NCI-H524 (cell line): ENCODE measurements around the gene PITPNC1.
"Not testable (repeated sequence)": the region's sequence is repeated elsewhere in the genome, so short reads cannot be mapped to it uniquely, and the experiment has no call there.

Source experiments
- DNase-seq, 2 experiments: peaks; one replicate each; lab custom pipeline; 2025; lab: John Stamatoyannopoulos, UW

PITPNC1 gene

DNA sequence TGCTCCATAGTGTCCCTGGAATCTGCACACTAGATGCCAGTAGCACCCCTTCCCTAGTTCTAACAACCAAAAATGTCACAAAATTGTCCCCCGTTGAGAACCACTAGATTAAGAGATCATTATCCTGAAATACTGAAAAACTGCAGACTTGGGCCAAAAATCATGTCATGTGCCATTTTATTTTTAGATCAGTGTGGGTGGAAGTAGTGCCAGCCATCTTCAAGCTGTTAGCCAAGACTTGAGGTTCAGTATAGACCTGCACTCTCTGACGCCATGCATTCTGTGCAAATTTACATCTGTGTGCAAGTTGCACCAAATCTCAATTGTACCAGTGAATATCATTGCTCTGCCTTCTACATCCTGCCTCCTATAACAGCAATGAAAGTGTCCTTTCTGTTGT is 309.2 kb downstream of the PITPNC1 start:
- DNase-seq = no peak

DNA sequence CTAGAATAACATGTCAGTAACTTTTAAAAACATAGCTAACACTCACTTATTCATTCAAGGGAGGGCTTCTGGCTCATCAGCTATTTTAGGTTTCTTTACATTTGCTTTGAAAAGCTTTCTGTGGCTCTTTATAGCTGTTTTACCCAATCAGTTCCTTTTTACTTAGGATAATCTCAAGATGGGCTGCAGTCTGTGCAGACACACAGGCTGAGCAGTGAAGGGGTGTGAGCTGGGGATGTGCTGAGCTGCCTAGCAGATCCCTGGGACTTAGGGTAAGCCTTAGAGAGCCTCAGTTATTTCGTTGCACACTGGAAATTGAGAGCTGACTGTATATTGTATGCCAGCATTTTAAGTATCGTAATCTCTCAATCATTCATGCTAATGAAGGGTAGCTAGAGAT is 310.4 kb downstream of the PITPNC1 start:
- DNase-seq = no peak

DNA sequence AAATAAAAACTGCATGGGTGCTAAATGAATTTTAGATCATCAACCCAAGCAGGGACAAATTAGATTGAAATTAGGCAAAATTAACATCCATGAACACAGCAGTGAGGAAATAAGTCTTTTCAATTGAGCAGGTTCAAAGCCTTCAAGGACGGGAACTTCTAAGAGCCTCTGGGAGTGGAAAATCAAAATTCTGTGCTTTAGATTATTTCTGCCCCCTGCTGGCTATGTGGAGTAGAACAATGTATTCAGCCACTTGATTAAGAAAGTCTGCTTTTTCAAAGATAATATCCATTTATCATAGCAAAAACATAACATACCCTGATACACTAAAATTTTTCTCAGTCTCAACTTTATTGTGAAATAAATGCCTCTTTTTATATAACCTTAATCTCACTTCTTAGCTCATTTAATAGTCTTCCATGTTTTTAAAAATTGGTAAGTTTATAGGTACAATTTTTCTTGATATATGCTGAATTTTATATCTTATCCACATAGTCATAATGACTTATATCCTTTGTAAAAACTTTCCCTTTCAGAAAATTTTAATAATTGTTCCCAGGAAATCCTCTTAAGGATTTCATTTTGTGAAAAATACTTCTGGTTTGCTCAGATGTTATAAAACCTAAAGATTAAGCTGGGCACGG is 312.6 kb downstream of the PITPNC1 start:
- DNase-seq = peak; percentile 31 to 83

DNA sequence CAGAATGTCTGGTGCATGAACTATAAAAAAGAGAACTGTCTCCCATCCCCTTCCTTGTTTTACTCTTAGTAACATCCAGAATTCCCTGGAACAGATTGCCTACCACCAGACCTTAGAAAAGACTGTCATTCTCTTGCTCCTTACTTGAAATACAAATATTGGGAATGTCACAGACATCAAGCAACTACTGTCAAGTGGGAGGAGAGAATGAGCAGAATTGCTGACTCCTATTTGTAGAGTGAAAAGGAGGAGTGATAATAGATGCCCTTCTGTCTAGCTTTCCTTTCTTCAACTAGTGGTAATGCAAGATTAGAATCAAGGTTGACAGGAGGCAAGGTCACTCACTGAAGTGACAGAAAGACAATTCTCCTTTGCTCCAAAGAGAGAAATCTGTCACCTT is 316.7 kb downstream of the PITPNC1 start:
- DNase-seq = no peak

DNA sequence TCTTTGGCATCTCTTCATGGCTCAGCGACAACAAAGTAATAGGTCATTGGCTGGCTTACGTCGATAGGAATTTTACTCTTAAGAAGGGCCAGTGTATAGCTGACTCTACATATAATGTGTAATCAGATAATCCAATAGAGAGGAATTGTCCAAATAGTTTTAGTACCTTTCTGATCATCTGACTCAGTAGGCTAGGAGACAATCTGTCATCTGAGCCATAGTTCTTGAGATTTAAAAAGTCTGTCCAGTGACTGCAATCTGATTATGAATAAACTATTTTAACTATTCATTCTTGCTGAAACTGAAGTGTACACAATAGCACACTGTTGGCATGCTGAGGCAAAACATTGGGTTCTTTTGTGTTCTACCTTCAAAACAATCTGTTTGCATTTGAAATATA is 319.3 kb downstream of the PITPNC1 start:
- DNase-seq = no peak

DNA sequence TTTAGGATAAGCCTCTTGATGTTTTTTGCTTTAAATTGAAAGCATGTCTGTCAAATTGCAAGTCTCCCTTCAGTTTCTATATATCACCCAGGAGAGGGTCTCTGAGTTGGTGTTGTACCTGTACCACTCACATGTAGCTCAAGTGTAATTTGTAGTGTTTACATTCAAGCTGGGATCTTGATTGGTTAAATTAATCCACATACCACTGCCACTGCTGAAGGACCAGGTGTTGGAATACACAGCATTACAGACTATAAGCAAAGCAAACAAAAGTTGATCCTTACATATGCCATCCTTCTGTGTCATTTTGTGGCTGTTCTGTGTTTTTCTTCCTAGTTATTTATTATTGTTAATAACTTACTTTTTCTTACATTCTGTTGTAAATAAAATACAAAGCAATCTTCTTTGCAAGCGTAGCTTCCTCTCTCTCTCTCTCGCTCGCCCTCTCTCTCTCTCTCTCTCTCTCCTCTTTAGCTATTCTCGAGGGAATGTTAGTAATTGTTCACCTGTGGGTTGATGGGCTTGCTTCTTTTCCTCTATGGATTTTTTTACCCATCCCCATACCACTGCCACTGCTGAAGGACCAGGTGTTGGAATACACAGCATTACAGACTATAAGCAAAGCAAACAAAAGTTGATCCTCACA is 319.9 kb downstream of the PITPNC1 start:
- peak; percentile 50 to 82 for DNase-seq

DNA sequence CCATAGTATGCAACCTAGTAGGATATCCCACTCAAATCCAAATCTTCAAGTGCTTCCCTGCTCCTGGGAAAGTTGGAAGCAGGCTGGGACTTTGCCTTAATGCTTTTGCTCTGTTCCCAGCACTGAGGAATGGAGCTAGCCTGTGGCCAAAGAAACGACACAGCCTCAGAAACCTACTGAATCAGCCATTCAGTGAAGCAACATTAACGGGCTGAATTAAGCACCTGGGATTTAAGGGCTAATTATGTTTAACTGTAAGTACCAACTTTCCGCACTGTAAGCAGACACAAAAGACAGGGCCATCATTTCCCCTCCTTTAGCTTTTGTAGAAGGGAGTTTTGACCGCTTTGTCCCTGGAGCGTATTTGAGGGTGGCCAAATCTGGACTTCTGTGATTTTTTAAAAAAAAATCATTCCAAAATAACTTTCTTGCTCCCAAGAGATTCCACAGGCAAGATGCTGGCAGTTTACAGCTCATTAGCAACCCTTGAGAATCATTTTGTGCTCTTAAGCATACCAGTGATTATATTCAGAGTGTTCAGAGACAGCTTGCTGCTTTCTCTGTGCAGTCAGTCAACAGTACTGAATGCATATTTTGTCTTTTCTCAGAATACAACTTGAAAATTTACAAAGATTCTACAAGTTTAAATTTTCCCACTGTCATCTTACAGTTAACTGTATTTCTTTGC is 323.1 kb downstream of the PITPNC1 start:
- peak in 1 of 2 experiments; percentile 19 for DNase-seq

DNA sequence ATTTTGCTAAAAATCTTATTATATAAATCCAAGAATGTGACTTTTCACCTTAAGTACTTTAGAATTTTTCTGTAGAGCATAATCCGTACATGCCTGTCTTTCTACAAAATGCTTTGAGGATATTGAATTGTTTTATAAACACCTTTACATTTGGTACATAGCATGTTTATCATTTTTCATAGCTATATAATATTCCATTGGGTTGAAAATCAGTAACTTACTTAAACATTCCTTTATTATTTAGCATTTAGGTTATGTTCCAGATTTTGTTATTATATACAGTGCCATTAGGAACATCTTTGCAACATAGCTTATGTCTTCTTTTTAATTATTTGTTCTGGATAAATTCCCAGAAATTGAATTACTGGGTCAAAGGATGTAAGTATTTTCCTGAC is 323.6 kb downstream of the PITPNC1 start:
- no peak for DNase-seq

DNA sequence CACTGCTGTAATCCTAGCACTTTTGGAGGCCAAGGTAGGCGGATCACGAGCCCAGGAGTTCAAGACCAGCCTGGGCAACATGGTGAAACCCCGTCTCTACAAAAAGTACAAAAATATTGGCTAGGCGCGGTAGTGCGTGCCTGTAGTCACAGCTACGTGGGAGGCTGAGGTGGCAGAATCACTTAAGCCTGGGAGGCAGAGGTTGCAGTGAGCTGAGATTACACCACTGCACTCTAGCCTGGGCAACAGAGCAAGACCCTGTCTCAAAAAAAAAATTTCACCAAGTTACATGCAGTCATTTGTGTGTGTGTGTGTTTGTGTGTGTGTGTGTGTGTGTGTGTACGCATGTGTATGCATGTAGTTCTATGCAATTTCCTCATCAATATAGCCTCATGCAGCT is 325.8 kb downstream of the PITPNC1 start:
- DNase-seq = not testable (repeated sequence)

DNA sequence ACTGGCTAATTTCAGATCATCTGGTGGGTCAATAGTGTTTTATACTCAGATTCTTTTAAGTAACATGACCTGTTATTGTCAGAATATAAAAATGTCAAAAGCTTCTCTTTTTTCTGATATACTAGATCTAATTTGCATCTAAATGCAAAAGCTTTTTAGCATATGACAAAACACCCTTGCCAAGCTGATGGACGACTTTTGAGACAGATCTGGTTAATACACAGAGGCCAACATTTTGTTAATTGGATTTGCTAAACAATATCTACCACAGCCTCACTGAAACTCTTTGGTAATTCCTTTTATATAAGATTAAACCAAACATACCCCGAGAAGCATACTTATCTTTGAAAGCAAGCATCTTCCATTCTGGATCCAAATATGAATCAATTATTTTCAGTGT is 330.4 kb downstream of the PITPNC1 start:
- DNase-seq = no peak

DNA sequence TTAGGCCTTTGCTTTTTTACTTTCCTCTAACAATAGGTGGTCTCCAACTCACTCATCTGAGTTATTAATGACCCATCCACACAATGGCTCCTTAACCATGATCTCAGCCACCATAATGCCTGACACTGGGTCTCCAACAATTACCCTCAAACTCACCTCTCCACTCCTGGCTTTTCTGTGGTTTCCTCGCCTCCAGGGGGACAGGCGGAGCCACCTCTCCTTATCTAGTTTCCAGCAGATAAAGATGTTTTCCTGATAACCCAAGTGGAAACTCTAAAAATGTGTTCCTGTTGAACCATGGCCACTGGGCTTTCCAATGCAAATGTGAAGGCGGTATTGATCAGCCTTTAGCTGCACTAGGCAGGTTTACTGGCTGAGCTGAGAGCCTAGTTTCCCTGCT is 331.3 kb downstream of the PITPNC1 start:
- no peak for DNase-seq

DNA sequence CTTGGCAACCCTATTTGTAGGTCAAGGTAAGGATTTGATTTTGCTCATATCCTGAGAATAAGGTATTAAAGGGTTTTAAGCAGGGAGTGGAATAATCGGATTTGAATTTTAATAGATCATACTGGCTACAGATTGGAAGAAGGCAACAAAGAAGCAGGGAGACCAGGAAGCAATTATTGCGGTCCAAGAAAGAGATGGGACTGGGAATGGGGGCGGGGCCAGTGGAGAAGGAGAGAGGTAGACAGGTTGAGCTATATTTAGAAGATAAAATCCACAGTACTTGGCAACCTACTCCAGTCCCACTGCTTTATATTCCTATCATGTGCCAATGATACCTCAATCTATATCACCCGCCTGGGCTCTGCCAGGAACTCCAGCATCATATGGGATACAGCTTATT is 334.8 kb downstream of the PITPNC1 start:
- peak in 1 of 2 experiments; percentile 29 for DNase-seq

DNA sequence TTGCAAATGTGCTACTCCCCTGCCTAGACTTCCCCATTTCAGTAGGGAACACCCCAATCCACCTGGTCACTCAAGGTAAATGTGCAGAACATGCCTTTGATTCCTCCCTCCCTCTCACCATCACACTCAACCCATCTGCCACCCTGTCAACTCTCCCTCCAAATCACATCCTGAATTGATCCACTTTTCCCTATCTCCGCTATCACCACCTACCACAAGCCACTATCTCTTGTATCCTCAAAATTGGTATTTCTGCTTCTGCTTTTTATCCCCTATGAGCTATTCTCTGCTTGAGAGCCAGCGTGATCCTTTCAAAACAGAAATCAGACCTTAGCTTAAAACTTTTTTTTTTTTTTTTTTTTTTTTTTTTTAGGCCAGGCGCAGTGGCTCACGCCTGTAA is 335.3 kb downstream of the PITPNC1 start:
- DNase-seq = no peak

DNA sequence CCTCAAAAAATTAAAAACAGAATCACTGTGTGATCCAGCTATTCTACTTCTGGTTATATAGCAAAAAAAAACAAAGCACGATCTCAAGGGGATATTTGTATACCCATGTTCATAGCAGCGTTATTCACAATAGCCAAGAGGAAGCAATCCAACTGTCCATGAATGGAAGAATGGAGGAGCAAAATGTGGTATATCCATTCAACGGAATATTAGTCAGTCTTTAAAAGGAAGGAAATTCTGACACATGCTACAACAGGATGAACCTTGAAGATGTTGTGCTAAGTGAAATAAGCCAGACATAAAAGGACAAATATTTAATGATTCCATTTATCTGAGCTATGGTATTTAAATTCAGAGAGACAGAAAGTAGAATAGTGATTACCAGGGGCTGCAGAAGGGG is 336.1 kb downstream of the PITPNC1 start:
- DNase-seq = no peak

DNA sequence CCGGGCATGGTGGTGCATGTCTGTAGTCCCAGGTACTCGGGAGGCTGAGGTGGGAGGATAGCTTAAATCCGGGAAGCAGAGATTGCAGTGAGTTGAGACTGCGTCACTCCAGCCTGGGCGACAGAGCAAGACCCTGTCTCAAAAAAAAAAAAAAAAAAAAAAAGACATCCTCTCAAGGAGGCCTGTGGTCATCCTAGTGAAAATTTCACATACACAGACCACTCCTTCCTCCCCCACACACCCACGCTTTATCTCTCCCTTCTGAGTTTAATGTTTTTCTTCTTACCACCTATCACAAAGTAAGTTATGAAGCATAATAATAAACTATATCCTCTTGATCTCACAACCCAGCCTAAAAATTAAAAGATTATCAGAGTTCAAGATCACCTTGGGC is 339.3 kb downstream of the PITPNC1 start:
- no peak for DNase-seq

DNA sequence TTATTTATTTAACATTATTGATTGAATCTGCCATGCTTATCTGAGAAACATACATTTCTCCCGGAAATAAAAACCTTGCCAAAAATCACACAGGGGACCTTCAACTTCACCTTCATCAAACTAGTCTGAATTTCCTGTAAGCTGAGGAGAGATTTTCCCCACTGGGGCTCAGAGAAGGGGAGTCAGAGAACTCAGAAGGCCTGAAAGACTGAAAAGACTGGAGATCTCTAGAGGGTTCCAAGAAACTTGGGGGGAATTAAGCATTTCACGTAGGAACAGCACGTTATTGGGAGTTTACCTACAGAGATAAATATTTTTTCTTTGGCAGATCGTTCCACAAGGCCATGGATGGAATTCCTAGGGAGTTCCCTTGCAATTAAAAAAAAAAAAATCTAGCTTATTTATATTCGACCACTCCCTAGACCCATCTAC is 340.1 kb downstream of the PITPNC1 start:
- DNase-seq = no peak

DNA sequence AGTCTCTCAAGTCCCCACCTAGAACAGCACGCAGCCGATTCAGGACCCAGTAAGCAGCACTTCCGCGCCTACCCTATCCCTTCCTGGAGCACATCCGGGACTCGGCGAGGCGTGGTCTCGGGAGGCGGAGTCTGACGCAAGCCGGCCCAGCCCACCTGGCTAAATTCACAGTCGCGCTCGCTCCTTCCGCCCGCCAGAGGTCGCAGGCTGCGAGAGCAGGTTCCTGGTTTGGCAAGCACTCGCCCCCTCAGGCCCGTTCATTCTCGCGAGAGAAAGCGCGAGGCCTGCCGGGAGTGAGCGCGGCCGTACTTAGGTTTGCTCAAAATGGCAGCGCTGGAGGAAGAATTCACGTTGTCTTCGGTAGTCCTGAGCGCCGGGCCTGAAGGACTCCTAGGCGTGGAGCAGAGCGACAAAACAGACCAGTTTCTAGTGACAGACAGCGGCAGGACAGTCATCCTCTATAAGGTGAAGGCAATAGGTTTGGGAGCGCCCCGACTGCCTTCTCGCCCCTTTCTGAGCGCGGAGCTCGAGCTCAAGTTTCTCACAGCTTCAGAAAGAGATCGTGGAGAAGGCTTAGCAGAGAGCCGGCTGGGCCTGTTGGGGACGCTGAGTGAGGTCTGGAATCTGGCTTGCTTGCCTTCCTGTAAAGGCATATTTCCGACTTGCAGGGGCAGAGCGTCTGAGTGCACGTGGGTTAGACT is 340.7 kb downstream of the PITPNC1 start, which contains the start of gene NOL11:
TSS of gene NOL11 (plus strand) at position 313 of the 701 bp plus-strand sequence. CDS start at position 325, 12 bp downstream.
- peak; percentile 98 to 99 for DNase-seq

DNA sequence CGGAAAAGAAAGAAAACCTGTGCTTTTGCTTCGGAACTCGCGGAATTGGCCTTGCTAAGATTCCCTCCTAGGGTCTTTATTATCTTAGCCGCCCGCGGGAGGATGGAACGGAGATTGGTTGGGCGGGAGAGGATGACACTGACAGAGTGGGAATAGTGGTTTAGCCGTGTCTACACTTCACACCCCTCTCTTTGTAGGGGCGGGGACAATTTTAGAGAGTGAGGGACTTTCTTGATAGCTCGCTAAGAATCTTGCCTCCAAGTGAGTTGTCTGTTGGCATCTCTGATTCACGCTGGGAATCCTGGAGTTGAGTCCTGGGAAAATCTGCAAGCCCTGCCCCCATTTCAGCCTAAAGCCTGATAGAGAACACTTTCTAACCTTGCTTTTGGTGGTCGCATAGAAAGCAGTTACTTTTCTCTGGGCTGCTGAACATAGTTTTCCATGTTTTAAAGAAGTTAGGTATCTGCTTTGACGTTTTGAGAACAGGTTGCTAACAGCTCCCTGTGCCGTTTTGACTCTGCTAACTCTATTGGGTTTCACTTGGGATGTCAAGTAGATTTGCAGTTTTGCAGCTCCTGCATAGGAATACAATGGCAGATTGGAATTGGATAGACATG is 341.4 kb downstream of the PITPNC1 start:
- peak in 1 of 2 experiments; percentile 35 for DNase-seq

DNA sequence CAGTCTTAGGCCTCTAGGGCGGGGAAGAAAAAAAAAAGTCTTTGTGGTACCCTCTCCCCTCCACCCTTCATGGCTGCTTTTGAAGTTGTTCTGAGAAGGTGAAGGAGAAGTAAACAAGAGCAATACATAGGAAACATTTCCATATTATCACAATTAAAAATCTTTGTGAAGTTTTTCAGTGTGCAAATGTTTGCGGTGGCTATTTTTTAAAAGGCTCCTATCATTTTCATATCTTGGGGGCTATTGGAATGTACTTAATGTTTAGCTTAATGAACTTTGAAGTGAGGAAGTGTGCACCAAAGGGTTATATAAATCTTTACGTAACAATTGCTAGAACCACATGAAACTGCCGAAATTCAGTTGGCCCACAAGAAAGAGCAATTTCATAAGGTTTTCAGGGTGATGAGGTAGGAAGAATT is 348.3 kb downstream of the PITPNC1 start:
- no peak for DNase-seq

DNA sequence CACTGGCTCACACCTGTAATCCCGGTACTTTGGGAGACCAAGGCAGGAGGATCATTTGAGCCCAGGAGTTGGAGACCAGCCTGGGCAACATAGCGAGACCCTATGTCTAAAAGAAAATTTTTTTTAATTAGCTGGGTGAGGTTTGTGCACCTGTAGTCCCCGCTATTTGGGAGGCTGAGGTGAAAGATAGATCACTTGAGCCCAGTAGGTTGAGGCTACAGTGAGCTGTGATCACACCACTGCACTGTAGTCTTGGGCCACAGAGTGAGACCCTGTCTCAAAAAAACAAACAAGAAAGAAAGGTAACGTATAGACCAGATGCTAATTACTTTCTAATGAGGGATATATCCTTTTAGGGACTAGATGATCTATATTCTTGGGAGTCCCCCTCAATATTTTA is 348.7 kb downstream of the PITPNC1 start:
- DNase-seq = no peak

DNA sequence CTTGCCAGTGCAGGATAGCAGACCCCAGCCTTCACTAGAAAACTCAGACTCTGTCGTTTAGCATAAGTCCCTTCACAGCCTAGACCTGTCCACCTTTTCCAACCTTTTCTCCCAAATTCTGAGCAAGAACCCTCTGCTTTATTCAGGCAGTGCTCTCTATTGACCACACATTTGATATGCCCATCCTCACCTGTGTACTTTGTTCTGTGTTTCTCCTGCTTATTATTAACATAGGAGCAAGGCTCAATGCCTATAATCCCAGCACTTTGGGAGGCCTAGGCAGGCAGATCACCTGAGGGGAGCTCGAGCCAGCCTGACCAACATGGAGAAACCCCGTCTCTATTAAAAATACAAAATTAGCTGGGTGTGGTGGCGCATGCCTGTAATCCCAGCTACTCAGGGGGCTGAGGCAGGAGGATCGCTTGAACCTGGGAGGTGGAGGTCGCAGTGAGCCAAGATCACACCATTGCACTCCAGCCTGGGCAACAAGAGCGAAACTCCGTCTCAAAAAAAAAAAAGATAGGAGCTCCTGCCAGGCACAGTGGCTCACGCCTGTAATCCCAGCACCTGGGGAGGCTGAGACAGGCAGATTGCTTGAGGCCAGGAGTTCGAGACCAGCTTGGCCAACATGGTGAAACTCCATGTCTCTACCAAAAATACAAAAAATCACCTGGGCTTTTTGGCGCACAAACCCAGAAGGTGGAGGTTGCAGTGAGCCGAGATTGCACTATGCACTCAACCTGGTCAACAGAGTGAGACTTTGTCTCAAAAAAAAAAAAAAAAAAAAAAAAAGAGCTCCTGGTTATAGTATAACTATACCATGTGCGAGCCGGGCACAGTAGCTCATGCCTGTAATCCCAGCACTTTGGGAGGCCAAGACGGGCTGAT is 350.3 kb downstream of the PITPNC1 start:
- DNase-seq = not testable (repeated sequence)
